Stimulated activated naive CD8-positive, alpha-beta T cell treated with anti-CD3 and anti-CD28 coated beads, Interleukin-15, amount 100 ng/mL, for 72 hours (primary cell): Measurements from ENCODE around the gene ST6GALNAC2.
"Not testable (repeated sequence)": the region's sequence is repeated elsewhere in the genome, so short reads cannot be mapped to it uniquely, and the experiment has no call there.

Source experiments
- ATAC-seq: fragments of 150-1000 bp; cut with Tn5 transposase; 2 replicates; pipeline ENCODE4 v1.10.0; 2021; ENCODE audit warnings: mild to moderate bottlenecking, moderate library complexity
- DNase-seq, 2 donors: peaks; one replicate each; pipeline ENCODE4 v3.0.0; 2021 to 2022
- H3K27ac Mint-ChIP-seq, 2 donors: one replicate each; pipeline ENCODE4 v1.8.0; 2022; ENCODE audit warnings: mild to moderate bottlenecking in 2 of 2, mixed read lengths in 2 of 2, moderate library complexity in 2 of 2
- H3K27me3 Mint-ChIP-seq: one replicate; pipeline ENCODE4 v1.8.0; 2022; ENCODE audit warnings: mixed read lengths
- H3K4me1 Mint-ChIP-seq: one replicate; pipeline ENCODE4 v1.8.0; 2022; ENCODE audit warnings: mild to moderate bottlenecking, mixed read lengths
- H3K4me3 Mint-ChIP-seq, 2 donors: one replicate each; pipeline ENCODE4 v1.8.0; 2022; ENCODE audit warnings: mild to moderate bottlenecking in 2 of 2, mixed read lengths in 2 of 2, moderate library complexity in 1 of 2
- H3K9me3 Mint-ChIP-seq, 2 donors: one replicate each; pipeline ENCODE4 v1.8.0; 2022; ENCODE audit warnings: mixed read lengths in 2 of 2

ST6GALNAC2 gene

GRCh38 chr17:76527016-76527415, 58.6 kb downstream of the ST6GALNAC2 start:
- not testable (repeated sequence) for DNase-seq, H3K27me3 Mint-ChIP-seq, H3K9me3 Mint-ChIP-seq
- peak; percentile 29 for ATAC-seq
- Mint-ChIP-seq H3K4me1 (peaks cover 70% of the 10 kb centered on the region), H3K4me3 (peak overlapping the region; percentile 54 to 65), H3K27ac (peak overlapping the region in 1 of 2 donors; percentile 44)

- peaks cover 54% of the 10 kb centered on the region for H3K4me1 Mint-ChIP-seq
- H3K4me3 Mint-ChIP-seq, H3K9me3 Mint-ChIP-seq, ATAC-seq, H3K27me3 Mint-ChIP-seq, H3K27ac Mint-ChIP-seq, DNase-seq: not testable (repeated sequence)
Measured at GRCh38 chr17:76525513-76525833, 60.2 kb downstream of the ST6GALNAC2 start.

- no peak for ATAC-seq
- no peak for DNase-seq
- H3K9me3 Mint-ChIP-seq = no peaks in the 10 kb centered on the region
- no peak overlapping the region for H3K4me3 Mint-ChIP-seq
- no peaks in the 10 kb centered on the region for H3K27me3 Mint-ChIP-seq
- H3K27ac Mint-ChIP-seq = no peak overlapping the region
- H3K4me1 Mint-ChIP-seq = peaks cover 48% of the 10 kb centered on the region
Measured at GRCh38 chr17:76524598-76525512, 60.8 kb downstream of the ST6GALNAC2 start.

- DNase-seq (peak; percentile 82 to 83), ATAC-seq (peak; percentile 70)
- Mint-ChIP-seq H3K27ac (no peak overlapping the region), H3K9me3 (no peaks in the 10 kb centered on the region), H3K4me3 (peak overlapping the region; percentile 54 to 58), H3K27me3 (no peaks in the 10 kb centered on the region), H3K4me1 (peaks cover 44% of the 10 kb centered on the region)
Measured at GRCh38 chr17:76523084-76524037, 62.3 kb downstream of the ST6GALNAC2 start.

- peaks cover 38% of the 10 kb centered on the region for H3K4me1 Mint-ChIP-seq
- ATAC-seq, H3K9me3 Mint-ChIP-seq, H3K27ac Mint-ChIP-seq, DNase-seq, H3K4me3 Mint-ChIP-seq, H3K27me3 Mint-ChIP-seq: not testable (repeated sequence)
Measured at GRCh38 chr17:76521683-76522082, 64.0 kb downstream of the ST6GALNAC2 start.

- Mint-ChIP-seq H3K27ac (peak overlapping the region in 1 of 2 donors; percentile 48), H3K4me1 (peaks cover 42% of the 10 kb centered on the region), H3K4me3 (no peak overlapping the region), H3K9me3 (no peaks in the 10 kb centered on the region), H3K27me3 (no peaks in the 10 kb centered on the region)
- no peak for ATAC-seq
- no peak for DNase-seq
Measured at GRCh38 chr17:76521262-76521661, 64.4 kb downstream of the ST6GALNAC2 start.

GRCh38 chr17:76519048-76519966, 66.4 kb downstream of the ST6GALNAC2 start:
- Mint-ChIP-seq H3K27me3 (no peaks in the 10 kb centered on the region), H3K27ac (peak overlapping the region; percentile 2 to 58), H3K9me3 (no peaks in the 10 kb centered on the region), H3K4me1 (peaks cover 56% of the 10 kb centered on the region), H3K4me3 (no peak overlapping the region)
- no peak for DNase-seq
- no peak for ATAC-seq

- no peaks in the 10 kb centered on the region for H3K9me3 Mint-ChIP-seq
- H3K27me3 Mint-ChIP-seq = no peaks in the 10 kb centered on the region
- DNase-seq (no peak), ATAC-seq (no peak)
- no peak overlapping the region for H3K4me3 Mint-ChIP-seq
- no peak overlapping the region for H3K27ac Mint-ChIP-seq
- H3K4me1 Mint-ChIP-seq = peaks cover 58% of the 10 kb centered on the region
Measured at GRCh38 chr17:76517638-76518038, 68.0 kb downstream of the ST6GALNAC2 start.
